Hepatocyte (in vitro differentiated cells): ENCODE results near the gene SLCO1B3. TPM values are rescaled to one million over a fixed set of nuclear protein-coding genes. Genes with fewer than 3 reads are reported as not detected.

ENCODE experiments used
- DNase-seq: peaks from one replicate; pipeline ENCODE4 v3.0.0-alpha.2; 2016; ENCODE audit warnings: low spot score
- H2AFZ ChIP-seq: fragments of 200-600 bp; sonication (generic); 2 replicates; pipeline ENCODE4 v1.6.0; 2016; ENCODE audit warnings: antibody characterized with exemption, mild to moderate bottlenecking
- H3K27ac ChIP-seq: fragments of 200-600 bp; sonication (generic); 2 replicates; pipeline ENCODE4 v1.5.1; 2016; ENCODE audit warnings: mild to moderate bottlenecking
- H3K27me3 ChIP-seq: fragments of 200-600 bp; sonication (generic); 2 replicates; pipeline ENCODE4 v1.6.1; 2016
- H3K36me3 ChIP-seq: fragments of 200-600 bp; sonication (generic); replicated peaks from 2 replicates; pipeline ENCODE4 v1.5.1; 2016; ENCODE audit warnings: low read depth; ENCODE audit not compliant: insufficient read depth
- H3K4me1 ChIP-seq: fragments of 200-600 bp; sonication (generic); 2 replicates; pipeline ENCODE4 v1.5.1; 2016; ENCODE audit warnings: mild to moderate bottlenecking, moderate library complexity; ENCODE audit not compliant: insufficient read depth
- H3K4me2 ChIP-seq: fragments of 200-600 bp; sonication (generic); 2 replicates; pipeline ENCODE4 v1.6.0; 2016
- H3K4me3 ChIP-seq: fragments of 200-600 bp; sonication (generic); 2 replicates; pipeline ENCODE4 v1.5.1; 2016; ENCODE audit warnings: mild to moderate bottlenecking
- H3K79me2 ChIP-seq: fragments of 200-600 bp; sonication (generic); 2 replicates; pipeline ENCODE4 v1.6.0; 2017; ENCODE audit warnings: mild to moderate bottlenecking
- H3K9me2 ChIP-seq: fragments of 200-600 bp; sonication (generic); replicated peaks from 2 replicates; pipeline ENCODE4 v1.6.0; 2017; ENCODE audit warnings: mild to moderate bottlenecking; ENCODE audit not compliant: insufficient read depth
- H3K9me3 ChIP-seq: fragments of 200-600 bp; sonication (generic); 2 replicates; pipeline ENCODE4 v1.5.1; 2016; ENCODE audit warnings: low read depth, mild to moderate bottlenecking
- H4K20me1 ChIP-seq: fragments of 200-600 bp; sonication (generic); 2 replicates; pipeline ENCODE4 v1.6.0; 2016; ENCODE audit warnings: mild to moderate bottlenecking; ENCODE audit not compliant: insufficient read depth, poor library complexity, severe bottlenecking
- EZH2 ChIP-seq: fragments of 200-600 bp; sonication (generic); IDR thresholded peaks from 2 replicates; pipeline ENCODE4 v1.6.1; 2016; ENCODE audit warnings: antibody characterized with exemption, mild to moderate bottlenecking, borderline replicate concordance
- EZH2phosphoT487 ChIP-seq: fragments of 200-600 bp; sonication (generic); IDR thresholded peaks from one replicate; pipeline ENCODE4 v1.6.1; 2018; ENCODE audit warnings: antibody characterized with exemption, mild to moderate bottlenecking, low read depth, moderate library complexity; ENCODE audit not compliant: unreplicated experiment, severe bottlenecking
- WGBS: methylation state at CpG from one replicate; pipeline ENCODE4 v1.1.6; 2016; ENCODE audit warnings: low lambda C conversion rate; ENCODE audit errors: missing lambda C conversion rate; 5-methylcytosine and 5-hydroxymethylcytosine counted together
- polyA plus RNA-seq: library from polyadenylated mRNA; unstranded; fragments of >200 nt; fragmentation: Nextera tagmentation; extraction: Ambion mirVana; gene quantifications from 2 replicates; pipeline ENCODE4 v1.2.1, GENCODE V29; 2016
- total RNA-seq: library from RNA; depleted of rRNA; stranded (reverse); fragments of >200 nt; gene quantifications from 2 replicates; pipeline ENCODE4 v1.2.3, GENCODE V29; 2014
- TF ChIP-seq, protein P1 (sequence below): fragments of 200-600 bp; sonication (generic); IDR thresholded peaks from 2 replicates; pipeline ENCODE4 v1.5.1; 2016; ENCODE audit warnings: antibody characterized with exemption, mild to moderate bottlenecking; ENCODE audit not compliant: poor library complexity

The SLCO1B3 gene
- total and polyA plus RNA-seq, 2 experiments from 2014 or later: 0.17 to 1.9 TPM

DNA sequence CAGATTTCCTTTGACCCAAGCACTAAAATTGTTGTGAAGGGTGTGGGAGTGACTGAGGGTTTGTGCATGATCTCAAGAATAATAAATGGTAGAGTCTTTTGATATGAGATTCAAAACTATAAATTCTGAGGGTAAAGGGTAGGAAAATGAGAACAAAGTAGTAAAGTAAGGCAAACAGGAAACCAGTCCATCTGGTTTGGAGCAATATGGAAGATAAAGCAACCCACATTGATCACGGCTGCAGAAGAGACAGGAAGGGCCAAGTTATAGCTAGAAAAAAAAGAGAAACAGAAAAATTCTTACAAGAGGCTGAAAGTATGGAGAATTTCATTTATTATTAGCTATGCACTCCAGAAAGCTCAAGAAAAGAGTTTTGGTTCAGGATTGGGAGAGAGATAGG is 4.6 kb upstream of the SLCO1B3 start:
- H3K79me2 ChIP-seq: no peaks in the 10 kb centered on the region
- WGBS: 44% methylated on average over 1 of the region's 1 CpG
- no peak overlapping the region for H3K4me3 ChIP-seq
- no peaks in the 10 kb centered on the region for H3K36me3 ChIP-seq
- no peaks in the 10 kb centered on the region for H3K4me1 ChIP-seq
- no peaks in the 10 kb centered on the region for H3K9me2 ChIP-seq
- H3K4me2 ChIP-seq: no peak overlapping the region
- no peak for TF ChIP-seq EZH2
- TF ChIP-seq EZH2phosphoT487: no peak
- TF ChIP-seq, protein P1, sequence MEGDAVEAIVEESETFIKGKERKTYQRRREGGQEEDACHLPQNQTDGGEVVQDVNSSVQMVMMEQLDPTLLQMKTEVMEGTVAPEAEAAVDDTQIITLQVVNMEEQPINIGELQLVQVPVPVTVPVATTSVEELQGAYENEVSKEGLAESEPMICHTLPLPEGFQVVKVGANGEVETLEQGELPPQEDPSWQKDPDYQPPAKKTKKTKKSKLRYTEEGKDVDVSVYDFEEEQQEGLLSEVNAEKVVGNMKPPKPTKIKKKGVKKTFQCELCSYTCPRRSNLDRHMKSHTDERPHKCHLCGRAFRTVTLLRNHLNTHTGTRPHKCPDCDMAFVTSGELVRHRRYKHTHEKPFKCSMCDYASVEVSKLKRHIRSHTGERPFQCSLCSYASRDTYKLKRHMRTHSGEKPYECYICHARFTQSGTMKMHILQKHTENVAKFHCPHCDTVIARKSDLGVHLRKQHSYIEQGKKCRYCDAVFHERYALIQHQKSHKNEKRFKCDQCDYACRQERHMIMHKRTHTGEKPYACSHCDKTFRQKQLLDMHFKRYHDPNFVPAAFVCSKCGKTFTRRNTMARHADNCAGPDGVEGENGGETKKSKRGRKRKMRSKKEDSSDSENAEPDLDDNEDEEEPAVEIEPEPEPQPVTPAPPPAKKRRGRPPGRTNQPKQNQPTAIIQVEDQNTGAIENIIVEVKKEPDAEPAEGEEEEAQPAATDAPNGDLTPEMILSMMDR: no peak
- H3K9me3 ChIP-seq: no peaks in the 10 kb centered on the region
- H4K20me1 ChIP-seq: no peaks in the 10 kb centered on the region
- no peak overlapping the region for H3K27ac ChIP-seq
- DNase-seq: no peak
- H3K27me3 ChIP-seq: no peaks in the 10 kb centered on the region
- no peak overlapping the region for H2AFZ ChIP-seq

DNA sequence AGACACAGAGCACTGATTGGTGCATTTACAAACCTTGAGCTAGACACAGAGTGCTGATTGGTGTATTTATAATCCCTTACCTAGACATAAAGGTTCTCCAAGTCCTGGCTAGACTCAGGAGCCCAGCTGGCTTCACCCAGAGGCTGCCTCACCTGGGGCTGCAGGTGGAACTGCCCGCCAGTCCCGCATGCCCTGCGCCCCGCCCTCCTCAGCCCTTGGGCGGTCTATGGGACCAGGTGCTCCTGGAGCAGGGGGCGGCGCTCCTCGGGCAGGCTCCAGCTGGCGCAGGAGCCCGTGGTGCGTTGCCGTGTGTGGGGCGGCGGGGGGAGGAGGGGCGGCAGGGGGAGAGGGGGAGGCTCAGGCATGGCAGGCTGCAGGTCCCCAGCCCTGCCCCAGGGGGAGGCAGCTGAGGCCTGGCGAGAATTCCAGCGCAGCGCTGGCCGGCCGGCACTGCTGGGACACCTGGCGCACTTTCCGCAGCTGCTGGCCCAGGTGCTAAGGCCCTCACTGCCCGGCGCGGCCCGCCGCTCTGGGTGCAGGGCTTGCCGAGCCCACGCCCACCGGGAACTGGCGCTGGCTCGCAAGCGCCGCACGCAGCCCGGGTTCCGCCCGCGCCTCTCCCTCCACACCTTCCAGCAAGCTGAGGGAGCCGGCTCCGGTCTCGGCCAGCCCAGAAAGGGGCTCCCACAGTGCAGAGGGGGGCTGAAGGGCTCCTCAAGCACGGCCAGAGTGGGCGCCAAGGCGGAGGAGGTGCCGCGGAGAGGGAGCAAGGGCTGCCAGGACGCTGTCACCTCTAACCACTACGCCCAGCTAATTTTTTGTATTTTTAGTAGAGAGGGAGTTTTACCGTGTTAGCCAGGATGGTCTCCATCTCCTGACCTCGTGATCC is 3.1 kb upstream of the SLCO1B3 start:
- Histone ChIP-seq H2AFZ (no peak overlapping the region), H3K4me3 (no peak overlapping the region), H3K9me2 (no peaks in the 10 kb centered on the region), H3K4me2 (no peak overlapping the region), H3K27ac (no peak overlapping the region), H3K36me3 (no peaks in the 10 kb centered on the region), H3K9me3 (no peaks in the 10 kb centered on the region), H3K79me2 (no peaks in the 10 kb centered on the region), H3K4me1 (no peaks in the 10 kb centered on the region), H4K20me1 (no peaks in the 10 kb centered on the region), H3K27me3 (no peaks in the 10 kb centered on the region)
- TF ChIP-seq, protein P1: no peak
- TF ChIP-seq EZH2phosphoT487: no peak
- TF ChIP-seq EZH2: no peak
- WGBS: 99% methylated on average over 37 of the region's 51 CpGs
- no peak for DNase-seq

DNA sequence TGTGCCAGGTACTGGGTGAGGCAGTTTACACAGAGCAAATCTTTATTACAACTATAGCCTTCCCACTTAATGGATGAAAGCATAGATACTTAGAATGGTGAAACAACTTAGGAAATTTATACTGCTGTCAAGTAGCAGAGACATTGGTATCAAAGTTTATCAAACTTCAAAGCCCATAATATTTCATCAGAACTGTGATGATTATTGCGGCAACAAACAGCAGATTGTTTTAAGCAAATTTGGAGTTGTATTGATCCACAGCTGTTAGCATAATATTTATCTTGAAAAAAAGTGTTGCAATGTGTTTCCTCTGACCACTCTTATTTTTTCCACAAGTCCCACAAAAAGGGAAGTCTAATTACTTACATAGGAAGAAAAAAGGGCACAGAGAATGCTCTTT is 2.0 kb upstream of the SLCO1B3 start:
- no peaks in the 10 kb centered on the region for H3K9me3 ChIP-seq
- no peaks in the 10 kb centered on the region for H3K4me1 ChIP-seq
- no peak overlapping the region for H3K4me2 ChIP-seq
- H3K27me3 ChIP-seq: no peaks in the 10 kb centered on the region
- no peak overlapping the region for H2AFZ ChIP-seq
- H4K20me1 ChIP-seq: no peaks in the 10 kb centered on the region
- WGBS: 83% methylated on average over 1 of the region's 1 CpG
- no peaks in the 10 kb centered on the region for H3K36me3 ChIP-seq
- H3K4me3 ChIP-seq: no peak overlapping the region
- no peaks in the 10 kb centered on the region for H3K9me2 ChIP-seq
- no peak overlapping the region for H3K27ac ChIP-seq
- H3K79me2 ChIP-seq: no peaks in the 10 kb centered on the region
- no peak for DNase-seq
- no peak for TF ChIP-seq EZH2
- TF ChIP-seq, protein P1: no peak
- no peak for TF ChIP-seq EZH2phosphoT487
